ENCODE data around the gene SGMS1.

Gene SGMS1

GRCh38 chr10:50645236-50645635, 21.5 kb upstream of the SGMS1 start:
- no peak overlapping the region for H3K4me3 ChIP-seq (ENCODE audit: low read depth, low read length)
- DNase-seq (ENCODE audit: low read depth) = no peak
- TF ChIP-seq CTCF (IDR thresholded peaks at IDR 0.05; ENCODE audit: low read depth, low read length, missing control alignments) = no peak

DNA sequence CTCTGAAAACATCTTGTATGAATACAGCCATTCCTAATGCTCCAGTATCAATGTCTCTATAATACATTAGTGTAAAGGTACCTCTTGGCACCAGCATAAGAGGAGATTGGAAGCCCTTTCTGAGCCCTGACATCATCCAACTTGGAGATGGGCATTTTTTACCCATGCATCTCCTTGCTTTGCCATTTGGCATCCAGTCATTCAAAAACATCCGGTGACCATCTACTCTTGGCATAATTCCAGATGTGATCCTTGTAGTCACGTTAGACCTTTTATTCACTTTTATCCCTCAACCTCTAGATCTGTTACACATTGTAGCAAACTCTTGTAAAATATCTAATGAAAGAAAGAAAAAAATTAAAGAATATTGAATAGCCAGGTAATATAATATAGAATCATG, 17.9 kb upstream of the SGMS1 start:
- DNase-seq (ENCODE audit: low read depth) = no peak
- no peak overlapping the region for H3K4me3 ChIP-seq (ENCODE audit: low read depth, low read length)
- TF ChIP-seq CTCF (IDR thresholded peaks at IDR 0.05; ENCODE audit: low read depth, low read length, missing control alignments) = no peak

DNA sequence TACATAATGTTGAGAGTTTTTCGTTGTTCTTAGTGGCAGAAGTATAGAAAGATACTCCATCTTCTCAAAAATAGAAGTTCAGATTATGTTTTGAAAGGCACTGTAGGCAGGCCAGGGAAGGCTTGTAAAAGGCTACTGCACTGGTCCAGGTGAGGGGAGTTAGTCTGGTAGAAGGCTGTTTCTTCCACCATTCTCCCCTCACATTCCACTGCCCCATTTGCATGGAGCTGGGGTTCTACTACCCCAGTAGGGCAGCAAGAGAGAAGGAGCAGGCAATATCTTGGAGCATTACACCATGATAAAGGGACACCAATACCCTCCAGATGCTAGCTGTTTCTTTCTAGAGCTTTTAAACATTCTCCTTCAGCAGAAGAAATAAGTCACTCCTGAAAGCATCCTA, 16.5 kb upstream of the SGMS1 start:
- no peak overlapping the region for H3K4me3 ChIP-seq (ENCODE audit: low read depth, low read length)
- no peak for TF ChIP-seq CTCF (IDR thresholded peaks at IDR 0.05; ENCODE audit: low read depth, low read length, missing control alignments)
- no peak for DNase-seq (ENCODE audit: low read depth)

GRCh38 chr10:50636618-50637579, 13.1 kb upstream of the SGMS1 start:
- peak overlapping the region; percentile 14 for H3K4me3 ChIP-seq (ENCODE audit: low read depth, low read length)
- TF ChIP-seq CTCF (IDR thresholded peaks at IDR 0.05; ENCODE audit: low read depth, low read length, missing control alignments) = no peak
- no peak for DNase-seq (ENCODE audit: low read depth)

DNA sequence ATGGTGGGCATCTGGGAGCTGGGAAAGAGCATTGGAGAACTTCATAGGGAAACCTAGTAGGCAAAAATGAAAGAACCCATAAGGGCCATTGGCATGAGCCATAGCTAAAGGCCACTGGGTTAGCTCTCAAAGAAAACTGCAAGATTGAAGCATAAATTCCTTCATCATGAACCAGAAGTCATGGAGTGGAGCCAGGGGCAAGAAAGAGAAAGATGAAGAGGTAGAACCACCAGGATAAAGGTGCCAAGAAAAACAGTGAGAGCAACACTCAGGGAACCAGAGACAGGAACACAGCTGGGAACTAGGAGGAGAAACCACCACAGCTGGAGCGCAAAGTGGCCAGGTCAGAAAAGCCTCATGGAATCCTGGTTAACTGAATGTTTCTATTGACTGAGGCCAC, 11.5 kb upstream of the SGMS1 start:
- DNase-seq (ENCODE audit: low read depth) = no peak
- no peak overlapping the region for H3K4me3 ChIP-seq (ENCODE audit: low read depth, low read length)
- no peak for TF ChIP-seq CTCF (IDR thresholded peaks at IDR 0.05; ENCODE audit: low read depth, low read length, missing control alignments)

GRCh38 chr10:50634479-50634878, 10.7 kb upstream of the SGMS1 start:
- no peak for TF ChIP-seq CTCF (IDR thresholded peaks at IDR 0.05; ENCODE audit: low read depth, low read length, missing control alignments)
- no peak overlapping the region for H3K4me3 ChIP-seq (ENCODE audit: low read depth, low read length)
- no peak for DNase-seq (ENCODE audit: low read depth)

GRCh38 chr10:50631052-50631451, 7.3 kb upstream of the SGMS1 start:
- no peak for DNase-seq (ENCODE audit: low read depth)
- H3K4me3 ChIP-seq (ENCODE audit: low read depth, low read length) = no peak overlapping the region
- no peak for TF ChIP-seq CTCF (IDR thresholded peaks at IDR 0.05; ENCODE audit: low read depth, low read length, missing control alignments)
